Neuronal stem cell (in vitro differentiated cells): ENCODE results near the gene RNF150.

Experiments
- DNase-seq: peaks from one replicate; pipeline ENCODE4 v3.0.0-alpha.2; 2013; ENCODE audit warnings: low spot score
- H2AFZ ChIP-seq: one replicate; pipeline ENCODE4 v1.6.1; 2013; ENCODE audit warnings: mild to moderate bottlenecking, low read length, inconsistent platforms
- H2AK5ac ChIP-seq: 2 replicates; pipeline ENCODE4 v1.6.1; 2013; ENCODE audit warnings: low read depth, mild to moderate bottlenecking, inconsistent platforms, low read length, moderate library complexity, mixed read lengths
- H2BK120ac ChIP-seq: 2 replicates; pipeline ENCODE4 v1.6.1; 2013; ENCODE audit warnings: low read depth, mild to moderate bottlenecking, inconsistent platforms, low read length, moderate library complexity, mixed read lengths
- H2BK12ac ChIP-seq: one replicate; pipeline ENCODE4 v1.6.1; 2013; ENCODE audit warnings: low read length, inconsistent platforms
- H2BK15ac ChIP-seq: 2 replicates; pipeline ENCODE4 v1.6.1; 2013; ENCODE audit warnings: mild to moderate bottlenecking, low read length, inconsistent platforms, mixed read lengths
- H2BK5ac ChIP-seq: one replicate; pipeline ENCODE4 v1.6.1; 2013; ENCODE audit warnings: inconsistent platforms, mild to moderate bottlenecking, low read length, moderate library complexity
- H3K14ac ChIP-seq: one replicate; pipeline ENCODE4 v1.6.1; 2013; ENCODE audit warnings: low read length, inconsistent platforms
- H3K18ac ChIP-seq: 2 replicates; pipeline ENCODE4 v1.6.1; 2013; ENCODE audit warnings: low read length, inconsistent platforms
- H3K23ac ChIP-seq: 2 replicates; pipeline ENCODE4 v1.6.1; 2013; ENCODE audit warnings: low read depth, mild to moderate bottlenecking, mixed read lengths, low read length, inconsistent platforms; ENCODE audit not compliant: poor library complexity
- H3K27ac ChIP-seq: replicated peaks from 3 replicates; pipeline ENCODE4 v1.5.1; 2013; ENCODE audit warnings: low read length, inconsistent platforms
- H3K27me3 ChIP-seq, 3 experiments: 2 replicates each; pipeline ENCODE4 v1.6.1; 2013; ENCODE audit warnings: low read length in 3 of 3, mild to moderate bottlenecking in 2 of 3, inconsistent platforms in 1 of 3, low read depth in 1 of 3, mixed read lengths in 1 of 3, moderate library complexity in 1 of 3; ENCODE audit not compliant: control insufficient read depth in 3 of 3, insufficient read depth in 3 of 3
- H3K36me3 ChIP-seq, 2 donors: replicated peaks in 1 of 2; 2 replicates each; pipeline ENCODE4 v1.6.1; 2013; ENCODE audit warnings: low read length in 2 of 2; ENCODE audit not compliant: control insufficient read depth in 2 of 2, insufficient read depth in 2 of 2
- H3K4ac ChIP-seq: 2 replicates; pipeline ENCODE4 v1.6.1; 2013; ENCODE audit warnings: inconsistent platforms, mild to moderate bottlenecking, low read length, moderate library complexity
- H3K4me1 ChIP-seq, 2 donors: 1 replicate in 1 of 2; 2 replicates in 1 of 2; pipeline ENCODE4 v1.6.1; 2013; ENCODE audit warnings: low read length in 2 of 2, low read depth in 1 of 2; ENCODE audit not compliant: control insufficient read depth in 2 of 2, insufficient read depth in 1 of 2
- H3K4me2 ChIP-seq: one replicate; pipeline ENCODE4 v1.6.1; 2013; ENCODE audit warnings: mild to moderate bottlenecking, low read length, inconsistent platforms; ENCODE audit not compliant: insufficient read depth, poor library complexity, severe bottlenecking
- H3K4me3 ChIP-seq, 2 donors: 2 replicates each; pipeline ENCODE4 v1.5.1; 2013; ENCODE audit warnings: low read length in 2 of 2, mild to moderate bottlenecking in 2 of 2, inconsistent platforms in 1 of 2, moderate library complexity in 1 of 2
- H3K79me1 ChIP-seq: one replicate; pipeline ENCODE4 v1.6.1; 2013; ENCODE audit warnings: low read depth, mild to moderate bottlenecking, inconsistent platforms, low read length, moderate library complexity
- H3K9ac ChIP-seq: one replicate; pipeline ENCODE4 v1.6.1; 2013; ENCODE audit warnings: mild to moderate bottlenecking, low read depth, low read length, inconsistent platforms; ENCODE audit not compliant: poor library complexity
- H3K9me3 ChIP-seq, 2 donors: replicated peaks in 1 of 2; 2 replicates each; pipeline versions ENCODE3 to v1.6.1; 2013; ENCODE audit warnings: low read length in 2 of 2, mild to moderate bottlenecking in 2 of 2, inconsistent platforms in 1 of 2, low read depth in 1 of 2, mixed read lengths in 1 of 2, moderate library complexity in 1 of 2; ENCODE audit not compliant: control insufficient read depth in 2 of 2, insufficient read depth in 1 of 2
- H4K8ac ChIP-seq: one replicate; pipeline ENCODE4 v1.6.1; 2013; ENCODE audit warnings: low read depth, mild to moderate bottlenecking, inconsistent platforms, low read length, moderate library complexity
- H4K91ac ChIP-seq: one replicate; pipeline ENCODE4 v1.6.1; 2013; ENCODE audit warnings: low read length, low read depth, mild to moderate bottlenecking, inconsistent platforms; ENCODE audit not compliant: poor library complexity
- WGBS, 2 donors: extraction: QIAGEN DNeasy Blood & Tissue Kit; methylation state at CpG; one replicate each; pipeline ENCODE4 v1.1.7; 2013; ENCODE audit warnings: missing lambda C conversion rate in 2 of 2, mixed read lengths in 1 of 2; ENCODE audit not compliant: insufficient read length in 2 of 2, insufficient replicate concordance in 1 of 2; ENCODE audit errors: extremely low coverage in 2 of 2; 5-methylcytosine and 5-hydroxymethylcytosine counted together

RNF150 gene

DNA sequence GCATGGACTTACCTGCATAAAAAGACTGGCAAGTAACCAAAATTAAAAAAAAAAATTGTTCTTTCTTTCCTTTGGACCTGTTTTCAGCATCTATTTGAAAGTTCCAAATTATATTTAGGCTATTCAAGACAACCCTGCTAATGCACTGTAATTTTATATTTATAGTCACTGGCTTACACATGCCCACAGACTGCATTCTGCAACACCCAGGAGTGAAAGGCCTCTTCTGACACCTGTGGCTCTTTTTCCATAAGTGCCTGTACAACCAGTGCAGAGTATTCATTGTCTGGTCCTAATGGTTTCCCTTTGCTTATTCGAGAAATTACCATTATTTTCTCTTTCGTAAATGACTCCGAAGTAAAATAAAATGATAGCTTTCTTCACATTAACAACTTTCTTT lies 143.3 kb downstream of the RNF150 start:
- H3K4ac ChIP-seq: no peak overlapping the region
- no peak overlapping the region for H3K4me2 ChIP-seq

GRCh38 chr4:140986045-140986444 lies 147.2 kb downstream of the RNF150 start:
- no peak overlapping the region for H3K23ac ChIP-seq
- WGBS, 2 donors: no CpG with 5 or more reads among the region's 5 CpGs
- H3K27me3 ChIP-seq: no peaks in the 10 kb centered on the region
- no peak overlapping the region for H2BK5ac ChIP-seq
- no peaks in the 10 kb centered on the region for H3K79me1 ChIP-seq
- no peaks in the 10 kb centered on the region for H3K36me3 ChIP-seq
- no peak for DNase-seq
- H2AK5ac ChIP-seq: no peak overlapping the region
- no peak overlapping the region for H2BK120ac ChIP-seq
- H3K4me3 ChIP-seq: no peak overlapping the region
- H2BK12ac ChIP-seq: no peak overlapping the region
- no peaks in the 10 kb centered on the region for H3K9me3 ChIP-seq
- no peak overlapping the region for H4K91ac ChIP-seq
- no peak overlapping the region for H2AFZ ChIP-seq
- H3K14ac ChIP-seq: no peak overlapping the region
- H3K27ac ChIP-seq: no peak overlapping the region
- no peak overlapping the region for H3K18ac ChIP-seq
- H2BK15ac ChIP-seq: no peak overlapping the region
- H4K8ac ChIP-seq: no peak overlapping the region
- H3K4me2 ChIP-seq: no peak overlapping the region
- H3K9ac ChIP-seq: no peak overlapping the region
- H3K4ac ChIP-seq: no peak overlapping the region
- H3K4me1 ChIP-seq: no peaks in the 10 kb centered on the region

More for the DNA sequence above, 143.3 kb downstream of the RNF150 start:
- Histone ChIP-seq H2AK5ac (no peak overlapping the region), H4K91ac (no peak overlapping the region), H2BK5ac (no peak overlapping the region), H3K36me3 (no peaks in the 10 kb centered on the region), H3K23ac (no peak overlapping the region), H3K4me3 (no peak overlapping the region), H2BK12ac (no peak overlapping the region), H3K9ac (no peak overlapping the region), H3K27ac (no peak overlapping the region), H3K4me1 (no peaks in the 10 kb centered on the region), H3K18ac (no peak overlapping the region), H3K9me3 (peaks cover 0 to 4% of the 10 kb centered on the region in 2 donors), H2BK15ac (no peak overlapping the region), H2AFZ (no peak overlapping the region), H2BK120ac (no peak overlapping the region), H3K27me3 (no peaks in the 10 kb centered on the region), H3K79me1 (no peaks in the 10 kb centered on the region), H4K8ac (no peak overlapping the region), H3K14ac (no peak overlapping the region)
- no peak for DNase-seq
- 100% methylated on average over 2 of the region's 3 CpGs; no CpG with 5 or more reads in 1 of the 2 donors for WGBS, 2 donors

GRCh38 chr4:140982613-140983340 lies 150.5 kb downstream of the RNF150 start:
- no peaks in the 10 kb centered on the region for H3K36me3 ChIP-seq
- no peaks in the 10 kb centered on the region for H3K9me3 ChIP-seq
- no peak overlapping the region for H3K9ac ChIP-seq
- H2AK5ac ChIP-seq: no peak overlapping the region
- no peak overlapping the region for H3K14ac ChIP-seq
- no peak overlapping the region for H4K91ac ChIP-seq
- H2AFZ ChIP-seq: no peak overlapping the region
- no peak overlapping the region for H3K27ac ChIP-seq
- no peak overlapping the region for H2BK5ac ChIP-seq
- no peaks in the 10 kb centered on the region for H3K27me3 ChIP-seq
- no peak overlapping the region for H3K4me2 ChIP-seq
- H3K23ac ChIP-seq: no peak overlapping the region
- no CpG with 5 or more reads among the region's 5 CpGs for WGBS, 2 donors
- no peak overlapping the region for H2BK120ac ChIP-seq
- H3K79me1 ChIP-seq: no peaks in the 10 kb centered on the region
- H3K18ac ChIP-seq: no peak overlapping the region
- H2BK15ac ChIP-seq: no peak overlapping the region
- DNase-seq: no peak
- no peaks in the 10 kb centered on the region for H3K4me1 ChIP-seq
- no peak overlapping the region for H3K4me3 ChIP-seq
- no peak overlapping the region for H3K4ac ChIP-seq
- H2BK12ac ChIP-seq: no peak overlapping the region
- no peak overlapping the region for H4K8ac ChIP-seq

- H2AFZ ChIP-seq: no peak overlapping the region
- peaks cover 0 to 1% of the 10 kb centered on the region in 2 donors for H3K9me3 ChIP-seq
- no peak overlapping the region for H3K23ac ChIP-seq
- no peak overlapping the region for H2BK5ac ChIP-seq
- peaks cover 0 to 2% of the 10 kb centered on the region in 2 donors for H3K4me1 ChIP-seq
- H4K91ac ChIP-seq: no peak overlapping the region
- no peak overlapping the region for H2BK15ac ChIP-seq
- H3K4me2 ChIP-seq: no peak overlapping the region
- H3K79me1 ChIP-seq: no peaks in the 10 kb centered on the region
- H3K4me3 ChIP-seq: no peak overlapping the region
- no peak overlapping the region for H3K9ac ChIP-seq
- H3K14ac ChIP-seq: no peak overlapping the region
- WGBS, 2 donors: no CpG with 5 or more reads among the region's 5 CpGs
- no peaks in the 10 kb centered on the region for H3K36me3 ChIP-seq
- H2BK120ac ChIP-seq: no peak overlapping the region
- no peak for DNase-seq
- H3K4ac ChIP-seq: no peak overlapping the region
- no peak overlapping the region for H2BK12ac ChIP-seq
- H3K27me3 ChIP-seq: no peaks in the 10 kb centered on the region
- no peak overlapping the region for H3K27ac ChIP-seq
- H2AK5ac ChIP-seq: no peak overlapping the region
- H3K18ac ChIP-seq: no peak overlapping the region
- H4K8ac ChIP-seq: no peak overlapping the region
Measured at GRCh38 chr4:140980426-140981200, 152.7 kb downstream of the RNF150 start.
